GM20000 (cell line): ENCODE measurements around the gene TIMM44.

Experiments
- DNase-seq: peaks from one replicate; pipeline ENCODE4 v3.0.0; 2012; ENCODE audit warnings: low spot score
- CTCF ChIP-seq: IDR thresholded peaks from 2 replicates; pipeline ENCODE4 v1.5.1; 2012; ENCODE audit warnings: mild to moderate bottlenecking, control low read depth; ENCODE audit errors: extremely low read depth, missing control alignments

The TIMM44 gene

GRCh38 chr19:7968796-7969554 is 25.5 kb upstream of the TIMM44 start:
- TF ChIP-seq CTCF, result no peak
- no peak for DNase-seq

- no peak for TF ChIP-seq CTCF
- DNase-seq, result no peak
Measured at GRCh38 chr19:7968008-7968795, 24.7 kb upstream of the TIMM44 start.

- no peak for DNase-seq
- no peak for TF ChIP-seq CTCF
Measured at GRCh38 chr19:7965921-7966665, 22.6 kb upstream of the TIMM44 start.

- TF ChIP-seq CTCF, result no peak
- DNase-seq, result no peak
Measured at GRCh38 chr19:7965259-7965841, 21.9 kb upstream of the TIMM44 start.

- DNase-seq, result no peak
- TF ChIP-seq CTCF, result no peak
Measured at GRCh38 chr19:7963566-7963965, 20.1 kb upstream of the TIMM44 start.

- DNase-seq, result no peak
- no peak for TF ChIP-seq CTCF
Measured at GRCh38 chr19:7962644-7963268, 19.3 kb upstream of the TIMM44 start.
